H1 (cell line): ENCODE measurements around the gene DHCR7. TPM values are rescaled to one million over a fixed set of nuclear protein-coding genes. Genes with fewer than 3 reads are reported as not detected.

Experiments
- EZH2 ChIP-seq: fragments of 200-600 bp; sonication (generic); IDR thresholded peaks from 2 replicates; pipeline ENCODE4 v1.7.1; 2012; ENCODE audit warnings: low read depth, mild to moderate bottlenecking, moderate library complexity, low read length, inconsistent platforms; ENCODE audit not compliant: severe bottlenecking
- HDAC2 ChIP-seq, 2 experiments: fragments of 300-600 bp in 1 of 2; sonication (generic) in 1 of 2; IDR thresholded peaks; 2 replicates each; pipeline ENCODE4 v1.6.1; 2011 to 2012; ENCODE audit warnings: low read depth in 2 of 2, low read length in 2 of 2, mild to moderate bottlenecking in 2 of 2, moderate library complexity in 2 of 2, borderline replicate concordance in 1 of 2, inconsistent platforms in 1 of 2
- PHF8 ChIP-seq: fragments of 200-600 bp; sonication (generic); conservative IDR thresholded peaks from 2 replicates; pipeline ENCODE4 v1.7.1; 2012; ENCODE audit warnings: low read depth, mild to moderate bottlenecking, inconsistent platforms, low read length, moderate library complexity
- POLR2AphosphoS5 ChIP-seq: IDR thresholded peaks from 2 replicates; pipeline ENCODE4 v1.6.1; 2011; ENCODE audit warnings: low read depth, low read length
- POU5F1 ChIP-seq: IDR thresholded peaks from 2 replicates; pipeline ENCODE4 v1.6.1; 2011; ENCODE audit warnings: low read depth, mild to moderate bottlenecking, low read length, moderate library complexity
- RNF2 ChIP-seq: fragments of 200-900, 300-1000 bp; sonication (generic); IDR thresholded peaks from 2 replicates; pipeline ENCODE4 v1.7.1; 2016; ENCODE audit warnings: borderline replicate concordance, low read depth, mild to moderate bottlenecking, antibody characterized with exemption, low read length; ENCODE audit not compliant: poor library complexity, severe bottlenecking; ENCODE audit errors: missing control alignments
- SIX5 ChIP-seq: IDR thresholded peaks from 2 replicates; pipeline ENCODE4 v1.6.1; 2011; ENCODE audit warnings: mild to moderate bottlenecking, low read depth, low read length
- SP2 ChIP-seq: IDR thresholded peaks from 2 replicates; pipeline ENCODE4 v1.6.1; 2012; ENCODE audit warnings: mild to moderate bottlenecking, low read length, inconsistent platforms
- ZNF274 ChIP-seq: IDR thresholded peaks from 2 replicates; pipeline ENCODE4 v1.7.0; 2012; ENCODE audit warnings: low read length, borderline replicate concordance; ENCODE audit errors: extremely low read depth
- polyA plus RNA-seq, 7 experiments: library from polyadenylated mRNA; depleted of rRNA in 3 of 7; stranded (reverse) in 5 of 7; unstranded in 2 of 7; fragments of >200 nt in 5 of 7; fragments of 200-250 nt in 2 of 7; gene quantifications; 1 replicate in 5 of 7; 2 replicates in 1 of 7; 4 replicates in 1 of 7; pipeline versions ENCODE4 v1.2.1 to v1.2.3, GENCODE V29; 2011 to 2013; ENCODE audit warnings: missing spikeins in 2 of 7, mixed read lengths in 2 of 7
- total RNA-seq: library from RNA; stranded (reverse); fragmentation: NEBNext Ultra II Directional; extraction: Animal tissue kit (Norgen Biotek cat#: 25700); gene quantifications from 2 replicates; pipeline ENCODE4 v1.2.1, GENCODE V29; 2021
- TF ChIP-seq, protein P1 (sequence below): fragments of 300-600 bp; sonication (generic); IDR thresholded peaks from 2 replicates; pipeline ENCODE4 v1.7.1; 2012; ENCODE audit warnings: low read length, moderate library complexity, mild to moderate bottlenecking, inconsistent platforms; ENCODE audit not compliant: insufficient replicate concordance
- TF ChIP-seq, protein P2 (sequence below): IDR thresholded peaks from 2 replicates; pipeline ENCODE4 v1.6.1; 2011; ENCODE audit warnings: low read depth, mild to moderate bottlenecking, low read length; ENCODE audit not compliant: insufficient read depth

The DHCR7 gene
- total and polyA plus RNA-seq, 2 of the 8 experiments (the other 6 are each of a cell fraction or from before 2014, with no cell fraction given), result 144 to 157 TPM

DNA sequence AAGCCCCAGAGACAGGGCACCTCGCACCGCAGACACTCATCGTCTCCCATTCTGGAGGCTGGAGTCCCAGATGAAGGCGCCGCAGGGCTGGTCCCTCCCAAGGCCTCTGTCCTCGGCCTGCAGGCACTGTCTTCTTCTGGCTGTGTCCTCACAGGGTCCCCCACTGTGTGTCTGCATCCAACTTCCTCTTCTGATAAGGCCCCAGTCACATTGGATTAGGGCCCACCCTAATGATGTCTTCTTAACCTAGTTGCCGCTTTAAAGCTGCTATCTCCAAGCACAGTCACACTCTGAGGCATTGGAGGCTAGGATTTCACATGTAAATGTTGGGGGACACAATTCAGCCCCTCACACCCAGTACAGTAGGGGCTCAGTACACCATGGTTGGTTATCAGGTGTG lies 48.9 kb downstream of the DHCR7 start (continued):
- TF ChIP-seq, protein P1, sequence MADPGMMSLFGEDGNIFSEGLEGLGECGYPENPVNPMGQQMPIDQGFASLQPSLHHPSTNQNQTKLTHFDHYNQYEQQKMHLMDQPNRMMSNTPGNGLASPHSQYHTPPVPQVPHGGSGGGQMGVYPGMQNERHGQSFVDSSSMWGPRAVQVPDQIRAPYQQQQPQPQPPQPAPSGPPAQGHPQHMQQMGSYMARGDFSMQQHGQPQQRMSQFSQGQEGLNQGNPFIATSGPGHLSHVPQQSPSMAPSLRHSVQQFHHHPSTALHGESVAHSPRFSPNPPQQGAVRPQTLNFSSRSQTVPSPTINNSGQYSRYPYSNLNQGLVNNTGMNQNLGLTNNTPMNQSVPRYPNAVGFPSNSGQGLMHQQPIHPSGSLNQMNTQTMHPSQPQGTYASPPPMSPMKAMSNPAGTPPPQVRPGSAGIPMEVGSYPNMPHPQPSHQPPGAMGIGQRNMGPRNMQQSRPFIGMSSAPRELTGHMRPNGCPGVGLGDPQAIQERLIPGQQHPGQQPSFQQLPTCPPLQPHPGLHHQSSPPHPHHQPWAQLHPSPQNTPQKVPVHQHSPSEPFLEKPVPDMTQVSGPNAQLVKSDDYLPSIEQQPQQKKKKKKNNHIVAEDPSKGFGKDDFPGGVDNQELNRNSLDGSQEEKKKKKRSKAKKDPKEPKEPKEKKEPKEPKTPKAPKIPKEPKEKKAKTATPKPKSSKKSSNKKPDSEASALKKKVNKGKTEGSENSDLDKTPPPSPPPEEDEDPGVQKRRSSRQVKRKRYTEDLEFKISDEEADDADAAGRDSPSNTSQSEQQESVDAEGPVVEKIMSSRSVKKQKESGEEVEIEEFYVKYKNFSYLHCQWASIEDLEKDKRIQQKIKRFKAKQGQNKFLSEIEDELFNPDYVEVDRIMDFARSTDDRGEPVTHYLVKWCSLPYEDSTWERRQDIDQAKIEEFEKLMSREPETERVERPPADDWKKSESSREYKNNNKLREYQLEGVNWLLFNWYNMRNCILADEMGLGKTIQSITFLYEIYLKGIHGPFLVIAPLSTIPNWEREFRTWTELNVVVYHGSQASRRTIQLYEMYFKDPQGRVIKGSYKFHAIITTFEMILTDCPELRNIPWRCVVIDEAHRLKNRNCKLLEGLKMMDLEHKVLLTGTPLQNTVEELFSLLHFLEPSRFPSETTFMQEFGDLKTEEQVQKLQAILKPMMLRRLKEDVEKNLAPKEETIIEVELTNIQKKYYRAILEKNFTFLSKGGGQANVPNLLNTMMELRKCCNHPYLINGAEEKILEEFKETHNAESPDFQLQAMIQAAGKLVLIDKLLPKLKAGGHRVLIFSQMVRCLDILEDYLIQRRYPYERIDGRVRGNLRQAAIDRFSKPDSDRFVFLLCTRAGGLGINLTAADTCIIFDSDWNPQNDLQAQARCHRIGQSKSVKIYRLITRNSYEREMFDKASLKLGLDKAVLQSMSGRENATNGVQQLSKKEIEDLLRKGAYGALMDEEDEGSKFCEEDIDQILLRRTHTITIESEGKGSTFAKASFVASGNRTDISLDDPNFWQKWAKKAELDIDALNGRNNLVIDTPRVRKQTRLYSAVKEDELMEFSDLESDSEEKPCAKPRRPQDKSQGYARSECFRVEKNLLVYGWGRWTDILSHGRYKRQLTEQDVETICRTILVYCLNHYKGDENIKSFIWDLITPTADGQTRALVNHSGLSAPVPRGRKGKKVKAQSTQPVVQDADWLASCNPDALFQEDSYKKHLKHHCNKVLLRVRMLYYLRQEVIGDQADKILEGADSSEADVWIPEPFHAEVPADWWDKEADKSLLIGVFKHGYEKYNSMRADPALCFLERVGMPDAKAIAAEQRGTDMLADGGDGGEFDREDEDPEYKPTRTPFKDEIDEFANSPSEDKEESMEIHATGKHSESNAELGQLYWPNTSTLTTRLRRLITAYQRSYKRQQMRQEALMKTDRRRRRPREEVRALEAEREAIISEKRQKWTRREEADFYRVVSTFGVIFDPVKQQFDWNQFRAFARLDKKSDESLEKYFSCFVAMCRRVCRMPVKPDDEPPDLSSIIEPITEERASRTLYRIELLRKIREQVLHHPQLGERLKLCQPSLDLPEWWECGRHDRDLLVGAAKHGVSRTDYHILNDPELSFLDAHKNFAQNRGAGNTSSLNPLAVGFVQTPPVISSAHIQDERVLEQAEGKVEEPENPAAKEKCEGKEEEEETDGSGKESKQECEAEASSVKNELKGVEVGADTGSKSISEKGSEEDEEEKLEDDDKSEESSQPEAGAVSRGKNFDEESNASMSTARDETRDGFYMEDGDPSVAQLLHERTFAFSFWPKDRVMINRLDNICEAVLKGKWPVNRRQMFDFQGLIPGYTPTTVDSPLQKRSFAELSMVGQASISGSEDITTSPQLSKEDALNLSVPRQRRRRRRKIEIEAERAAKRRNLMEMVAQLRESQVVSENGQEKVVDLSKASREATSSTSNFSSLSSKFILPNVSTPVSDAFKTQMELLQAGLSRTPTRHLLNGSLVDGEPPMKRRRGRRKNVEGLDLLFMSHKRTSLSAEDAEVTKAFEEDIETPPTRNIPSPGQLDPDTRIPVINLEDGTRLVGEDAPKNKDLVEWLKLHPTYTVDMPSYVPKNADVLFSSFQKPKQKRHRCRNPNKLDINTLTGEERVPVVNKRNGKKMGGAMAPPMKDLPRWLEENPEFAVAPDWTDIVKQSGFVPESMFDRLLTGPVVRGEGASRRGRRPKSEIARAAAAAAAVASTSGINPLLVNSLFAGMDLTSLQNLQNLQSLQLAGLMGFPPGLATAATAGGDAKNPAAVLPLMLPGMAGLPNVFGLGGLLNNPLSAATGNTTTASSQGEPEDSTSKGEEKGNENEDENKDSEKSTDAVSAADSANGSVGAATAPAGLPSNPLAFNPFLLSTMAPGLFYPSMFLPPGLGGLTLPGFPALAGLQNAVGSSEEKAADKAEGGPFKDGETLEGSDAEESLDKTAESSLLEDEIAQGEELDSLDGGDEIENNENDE, result no peak
- TF ChIP-seq POLR2AphosphoS5, result no peak
- TF ChIP-seq RNF2, result no peak
- TF ChIP-seq PHF8, result no peak
- no peak for TF ChIP-seq SP2
- no peak for TF ChIP-seq SIX5
- TF ChIP-seq POU5F1, result no peak
- no peak for TF ChIP-seq HDAC2 (IDR thresholded peaks at IDR 0.05; ENCODE audit: borderline replicate concordance in 1 of 2, low read depth in 2 of 2, low read length in 2 of 2)
- TF ChIP-seq, protein P2, sequence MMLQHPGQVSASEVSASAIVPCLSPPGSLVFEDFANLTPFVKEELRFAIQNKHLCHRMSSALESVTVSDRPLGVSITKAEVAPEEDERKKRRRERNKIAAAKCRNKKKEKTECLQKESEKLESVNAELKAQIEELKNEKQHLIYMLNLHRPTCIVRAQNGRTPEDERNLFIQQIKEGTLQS, result no peak
- no peak for TF ChIP-seq EZH2
- no peak for TF ChIP-seq ZNF274
